H9 (cell line): Measurements from ENCODE around the gene DNAL1. TPM values are rescaled to one million over a fixed set of nuclear protein-coding genes. Genes with fewer than 3 reads are reported as not detected.

Experiments used
- DNase-seq: peaks from one replicate; pipeline ENCODE4 v3.0.0-alpha.2; 2017
- H2AFZ ChIP-seq: one replicate; pipeline ENCODE4 v1.6.1; 2013; ENCODE audit warnings: mild to moderate bottlenecking, low read length, control low read depth, moderate library complexity
- H2AK5ac ChIP-seq: 2 replicates; pipeline ENCODE4 v1.6.1; 2013; ENCODE audit warnings: low read length, control low read depth, mixed read lengths; ENCODE audit not compliant: insufficient read length
- H2BK120ac ChIP-seq: one replicate; pipeline ENCODE4 v1.6.1; 2013; ENCODE audit warnings: low read depth, mild to moderate bottlenecking, low read length, control low read depth, inconsistent platforms; ENCODE audit not compliant: poor library complexity, severe bottlenecking
- H2BK12ac ChIP-seq: 2 replicates; pipeline ENCODE4 v1.6.1; 2013; ENCODE audit warnings: low read length, control low read depth, mixed read lengths, low read depth; ENCODE audit not compliant: insufficient read length
- H2BK15ac ChIP-seq: 2 replicates; pipeline ENCODE4 v1.6.1; 2013; ENCODE audit warnings: low read depth, low read length, control low read depth
- H2BK20ac ChIP-seq: one replicate; pipeline ENCODE4 v1.6.1; 2013; ENCODE audit warnings: low read depth, mild to moderate bottlenecking, low read length, control low read depth, inconsistent platforms; ENCODE audit not compliant: poor library complexity, severe bottlenecking
- H2BK5ac ChIP-seq: 2 replicates; pipeline ENCODE4 v1.6.1; 2013; ENCODE audit warnings: low read length, control low read depth, mixed read lengths; ENCODE audit not compliant: insufficient read length
- H3K14ac ChIP-seq: 2 replicates; pipeline ENCODE4 v1.6.1; 2013; ENCODE audit warnings: low read length, control low read depth; ENCODE audit not compliant: insufficient read depth
- H3K18ac ChIP-seq: 2 replicates; pipeline ENCODE4 v1.6.1; 2013; ENCODE audit warnings: low read depth, mild to moderate bottlenecking, mixed read lengths, low read length, control low read depth; ENCODE audit not compliant: insufficient read length
- H3K23ac ChIP-seq: 2 replicates; pipeline ENCODE4 v1.6.1; 2013; ENCODE audit warnings: low read length, control low read depth, mixed read lengths, low read depth; ENCODE audit not compliant: insufficient read length
- H3K23me2 ChIP-seq: 2 replicates; pipeline ENCODE4 v1.6.1; 2013; ENCODE audit warnings: low read depth, mild to moderate bottlenecking, mixed read lengths, low read length, control low read depth; ENCODE audit not compliant: insufficient read length, poor library complexity, severe bottlenecking
- H3K27ac ChIP-seq: 2 replicates; pipeline ENCODE4 v1.5.1; 2013; ENCODE audit warnings: low read length, control low read depth, mixed read lengths, low read depth; ENCODE audit not compliant: insufficient read length
- H3K27me3 ChIP-seq: 2 replicates; pipeline ENCODE4 v1.6.1; 2013; ENCODE audit warnings: low read length, control low read depth, inconsistent platforms; ENCODE audit not compliant: insufficient read depth
- H3K4ac ChIP-seq: 2 replicates; pipeline ENCODE4 v1.6.1; 2013; ENCODE audit warnings: low read depth, mild to moderate bottlenecking, control low read depth, inconsistent platforms, low read length, moderate library complexity
- H3K4me1 ChIP-seq: 2 replicates; pipeline ENCODE4 v1.6.1; 2013; ENCODE audit warnings: low read length, control low read depth, inconsistent platforms; ENCODE audit not compliant: insufficient read depth
- H3K4me2 ChIP-seq: 2 replicates; pipeline ENCODE4 v1.6.1; 2013; ENCODE audit warnings: low read length, control low read depth, mixed read lengths; ENCODE audit not compliant: insufficient read length, insufficient read depth
- H3K56ac ChIP-seq: 2 replicates; pipeline ENCODE4 v1.6.1; 2013; ENCODE audit warnings: low read depth, mild to moderate bottlenecking, mixed read lengths, low read length, control low read depth; ENCODE audit not compliant: insufficient read length
- H3K79me1 ChIP-seq: 2 replicates; pipeline ENCODE4 v1.6.1; 2013; ENCODE audit warnings: low read depth, mild to moderate bottlenecking, moderate library complexity, low read length, control low read depth, inconsistent platforms; ENCODE audit not compliant: insufficient read depth, poor library complexity, severe bottlenecking
- H3K79me2 ChIP-seq: 2 replicates; pipeline ENCODE4 v1.6.1; 2013; ENCODE audit warnings: low read length, control low read depth, inconsistent platforms; ENCODE audit not compliant: insufficient read depth
- H3K9ac ChIP-seq: 2 replicates; pipeline ENCODE4 v1.6.1; 2013; ENCODE audit warnings: low read length, control low read depth, mixed read lengths; ENCODE audit not compliant: insufficient read length; ENCODE audit errors: extremely low read depth
- H3K9me3 ChIP-seq: one replicate; pipeline ENCODE4 v1.6.1; 2013; ENCODE audit warnings: low read depth, low read length, inconsistent platforms; ENCODE audit not compliant: control insufficient read depth
- H3T11ph ChIP-seq: one replicate; pipeline ENCODE4 v1.6.1; 2013; ENCODE audit warnings: mild to moderate bottlenecking, low read length, control low read depth, inconsistent platforms
- H4K20me1 ChIP-seq: one replicate; pipeline ENCODE4 v1.6.1; 2013; ENCODE audit not compliant: control insufficient read depth, insufficient read length, insufficient read depth
- H4K5ac ChIP-seq: 2 replicates; pipeline ENCODE4 v1.6.1; 2013; ENCODE audit warnings: low read depth, mild to moderate bottlenecking, mixed read lengths, low read length, control low read depth; ENCODE audit not compliant: insufficient read length
- H4K8ac ChIP-seq: replicated peaks from 2 replicates; pipeline ENCODE4 v1.6.1; 2013; ENCODE audit warnings: low read length, control low read depth, mixed read lengths, low read depth; ENCODE audit not compliant: insufficient read length
- H4K91ac ChIP-seq: 2 replicates; pipeline ENCODE4 v1.6.1; 2013; ENCODE audit warnings: low read depth, mild to moderate bottlenecking, moderate library complexity, mixed read lengths, low read length, control low read depth; ENCODE audit not compliant: insufficient read length
- H3K27ac Mint-ChIP-seq, 3 experiments: 2 replicates in 2 of 3; 3 replicates in 1 of 3; pipeline ENCODE4 v1.8.0; 2020 to 2021; ENCODE audit warnings: mixed read lengths in 3 of 3, mild to moderate bottlenecking in 1 of 3, moderate library complexity in 1 of 3
- H3K27me3 Mint-ChIP-seq: 2 replicates; pipeline ENCODE4 v1.8.0; 2021; ENCODE audit warnings: low read depth, mild to moderate bottlenecking, moderate library complexity, mixed read lengths
- H3K36me3 Mint-ChIP-seq, 3 experiments: 2 replicates in 2 of 3; 3 replicates in 1 of 3; pipeline ENCODE4 v1.8.0; 2020 to 2021; ENCODE audit warnings: low read depth in 3 of 3, mixed read lengths in 3 of 3; ENCODE audit not compliant: insufficient read depth in 1 of 3
- H3K4me1 Mint-ChIP-seq, 2 experiments: 2 replicates each; pipeline ENCODE4 v1.8.0; 2020; ENCODE audit warnings: mixed read lengths in 2 of 2
- H3K4me3 Mint-ChIP-seq, 2 experiments: 2 replicates in 1 of 2; 3 replicates in 1 of 2; pipeline ENCODE4 v1.8.0; 2020 to 2021; ENCODE audit warnings: mild to moderate bottlenecking in 2 of 2, mixed read lengths in 2 of 2, moderate library complexity in 1 of 2
- H3K9me3 Mint-ChIP-seq, 2 experiments: 2 replicates in 1 of 2; 3 replicates in 1 of 2; pipeline ENCODE4 v1.8.0; 2020; ENCODE audit warnings: mild to moderate bottlenecking in 2 of 2, mixed read lengths in 2 of 2, moderate library complexity in 1 of 2
- WGBS: extraction: QIAGEN DNeasy Blood & Tissue Kit; methylation state at CpG from one replicate; pipeline ENCODE4 v1.1.7; 2013; ENCODE audit warnings: missing lambda C conversion rate, low lambda C conversion rate, mixed read lengths; ENCODE audit not compliant: insufficient read length; ENCODE audit errors: extremely low coverage; 5-methylcytosine and 5-hydroxymethylcytosine counted together
- total RNA-seq: library from RNA; stranded (reverse); gene quantifications from 2 replicates; pipeline ENCODE4 v1.2.1, GENCODE V29; 2021
- TF ChIP-seq, protein P1 (sequence below): fragments of 200-600 bp; sonication (generic); conservative IDR thresholded peaks from 3 replicates; pipeline ENCODE4 v1.8.0; 2021; ENCODE audit warnings: antibody characterized with exemption, mild to moderate bottlenecking

The DNAL1 gene
- total RNA-seq, 1 experiment from 2014 or later: 17.7 TPM

GRCh38 chr14:73713206-73713802 is 68.5 kb downstream of the DNAL1 start:
- Histone ChIP-seq H3K27ac (no peak overlapping the region), H3K27me3 (no peaks in the 10 kb centered on the region), H3K4me1 (no peaks in the 10 kb centered on the region), H3K14ac (peak overlapping the region; percentile 98), H3K18ac (peak overlapping the region; percentile 89), H3K23me2 (peaks cover 24% of the 10 kb centered on the region), H3K4ac (no peak overlapping the region), H2BK20ac (no peak overlapping the region), H3K23ac (no peak overlapping the region), H3K9me3 (no peaks in the 10 kb centered on the region), H4K20me1 (peaks cover 2% of the 10 kb centered on the region), H4K91ac (no peak overlapping the region), H3K9ac (peak overlapping the region; percentile 92), H2AK5ac (no peak overlapping the region), H4K8ac (peak overlapping the region; percentile 71), H2BK120ac (no peak overlapping the region), H3K79me1 (no peaks in the 10 kb centered on the region), H2BK5ac (no peak overlapping the region), H2BK15ac (no peak overlapping the region), H4K5ac (peak overlapping the region; percentile 91), H3K79me2 (peaks cover 9% of the 10 kb centered on the region; the same call in 1 of the 2 replicates), H2BK12ac (no peak overlapping the region), H2AFZ (no peak overlapping the region), H3K4me2 (peak overlapping the region; percentile 88), H3T11ph (no peak overlapping the region), H3K56ac (no peak overlapping the region)
- no CpG with 5 or more reads among the region's 21 CpGs for WGBS
- Mint-ChIP-seq H3K4me3 (peak overlapping the region; percentile 81 to 94), H3K4me1 (peaks cover 34 to 40% of the 10 kb centered on the region in 2 experiments), H3K27ac (peak overlapping the region; percentile 46 to 96 (median 91); a peak in 6 of 7 replicates), H3K9me3 (no peaks in the 10 kb centered on the region; a peak in 1 of 5 replicates), H3K36me3 (peaks cover 3 to 11% (median 11%) of the 10 kb centered on the region in 3 experiments), H3K27me3 (peaks cover 5% of the 10 kb centered on the region)
- no peak for DNase-seq
- TF ChIP-seq, protein P1, sequence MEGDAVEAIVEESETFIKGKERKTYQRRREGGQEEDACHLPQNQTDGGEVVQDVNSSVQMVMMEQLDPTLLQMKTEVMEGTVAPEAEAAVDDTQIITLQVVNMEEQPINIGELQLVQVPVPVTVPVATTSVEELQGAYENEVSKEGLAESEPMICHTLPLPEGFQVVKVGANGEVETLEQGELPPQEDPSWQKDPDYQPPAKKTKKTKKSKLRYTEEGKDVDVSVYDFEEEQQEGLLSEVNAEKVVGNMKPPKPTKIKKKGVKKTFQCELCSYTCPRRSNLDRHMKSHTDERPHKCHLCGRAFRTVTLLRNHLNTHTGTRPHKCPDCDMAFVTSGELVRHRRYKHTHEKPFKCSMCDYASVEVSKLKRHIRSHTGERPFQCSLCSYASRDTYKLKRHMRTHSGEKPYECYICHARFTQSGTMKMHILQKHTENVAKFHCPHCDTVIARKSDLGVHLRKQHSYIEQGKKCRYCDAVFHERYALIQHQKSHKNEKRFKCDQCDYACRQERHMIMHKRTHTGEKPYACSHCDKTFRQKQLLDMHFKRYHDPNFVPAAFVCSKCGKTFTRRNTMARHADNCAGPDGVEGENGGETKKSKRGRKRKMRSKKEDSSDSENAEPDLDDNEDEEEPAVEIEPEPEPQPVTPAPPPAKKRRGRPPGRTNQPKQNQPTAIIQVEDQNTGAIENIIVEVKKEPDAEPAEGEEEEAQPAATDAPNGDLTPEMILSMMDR: no peak
